Keratinocyte (primary cell): ENCODE data around the gene CHN2. TPM values are rescaled to one million over a fixed set of nuclear protein-coding genes. Genes with fewer than 3 reads are reported as not detected.

ENCODE experiments used
- DNase-seq: peaks from one replicate; pipeline ENCODE4 v3.0.0-alpha.2; 2011; ENCODE audit warnings: low read depth, missing footprints, low spot score
- FAIRE-seq: peaks from 2 replicates; lab custom pipeline; 2011; peaks lifted over from hg19 to GRCh38; lab: Jason Lieb, UNC
- H2AFZ ChIP-seq: 2 replicates; pipeline ENCODE4 v1.6.0; 2012; ENCODE audit warnings: low read length, control low read depth, inconsistent platforms; ENCODE audit not compliant: control insufficient read depth
- H3K27ac ChIP-seq: 2 replicates; pipeline ENCODE4 v1.5.1; 2011; ENCODE audit warnings: low read length; ENCODE audit not compliant: control insufficient read depth, insufficient read depth
- H3K27me3 ChIP-seq: 3 replicates; pipeline ENCODE4 v1.6.0; 2011; ENCODE audit warnings: low read length; ENCODE audit not compliant: control insufficient read depth, insufficient read depth; ENCODE audit errors: extremely low read depth
- H3K36me3 ChIP-seq, 2 experiments: 2 replicates in 1 of 2; 3 replicates in 1 of 2; pipeline ENCODE4 v1.5.1; 2011; ENCODE audit warnings: low read length in 2 of 2, mild to moderate bottlenecking in 1 of 2; ENCODE audit not compliant: control insufficient read depth in 2 of 2, insufficient read depth in 2 of 2; ENCODE audit errors: extremely low read depth in 1 of 2
- H3K4me1 ChIP-seq: 3 replicates; pipeline ENCODE4 v1.5.1; 2011; ENCODE audit warnings: low read length; ENCODE audit not compliant: control insufficient read depth, insufficient read depth; ENCODE audit errors: extremely low read depth
- H3K4me2 ChIP-seq: 3 replicates; pipeline ENCODE4 v1.6.0; 2011; ENCODE audit warnings: low read depth, low read length; ENCODE audit not compliant: control insufficient read depth, insufficient read depth; ENCODE audit errors: extremely low read depth
- H3K4me3 ChIP-seq, 3 experiments: fragments of 200-600 bp in 1 of 3; sonication (generic) in 1 of 3; 2 replicates in 2 of 3; 3 replicates in 1 of 3; pipeline ENCODE4 v1.5.1; 2011 to 2016; ENCODE audit warnings: low read length in 3 of 3, mild to moderate bottlenecking in 3 of 3, control low read depth in 2 of 3, inconsistent platforms in 1 of 3, low read depth in 1 of 3, mixed read lengths in 1 of 3, mixed run types in 1 of 3, moderate library complexity in 1 of 3; ENCODE audit not compliant: control insufficient read depth in 2 of 3, insufficient read depth in 2 of 3; ENCODE audit errors: extremely low read depth in 1 of 3
- H3K79me2 ChIP-seq: 2 replicates; pipeline ENCODE4 v1.6.0; 2012; ENCODE audit warnings: low read length; ENCODE audit not compliant: control insufficient read depth, insufficient read depth
- H3K9ac ChIP-seq: 3 replicates; pipeline ENCODE4 v1.6.0; 2011; ENCODE audit warnings: low read length; ENCODE audit not compliant: control insufficient read depth, insufficient read depth; ENCODE audit errors: extremely low read depth
- H3K9me1 ChIP-seq: 3 replicates; pipeline ENCODE4 v1.6.0; 2011; ENCODE audit warnings: low read length; ENCODE audit not compliant: control insufficient read depth, insufficient read depth; ENCODE audit errors: extremely low read depth
- H3K9me3 ChIP-seq: 2 replicates; pipeline ENCODE4 v1.5.1; 2012; ENCODE audit warnings: low read depth, low read length; ENCODE audit not compliant: control insufficient read depth
- H4K20me1 ChIP-seq: 3 replicates; pipeline ENCODE4 v1.6.0; 2011; ENCODE audit warnings: low read length; ENCODE audit not compliant: control insufficient read depth, insufficient read depth; ENCODE audit errors: extremely low read depth
- EZH2 ChIP-seq: IDR thresholded peaks from one replicate; pipeline ENCODE4 v1.6.1; 2012; ENCODE audit warnings: inconsistent platforms, mild to moderate bottlenecking, low read length, moderate library complexity
- dilution Hi-C: fragments of 300-500 bp; cut with MboI; formaldehyde crosslinking; loops from one replicate; pipeline ENCODE4 v1.7.0; 2020; ENCODE audit warnings: low sequenced_read_pairs; ENCODE audit not compliant: extremely low pct_ligation_motif_present
- polyA plus RNA-seq, 5 experiments: library from polyadenylated mRNA; depleted of rRNA in 3 of 5; stranded (reverse) in 3 of 5; stranded (forward) in 1 of 5; unstranded in 1 of 5; fragments of >200 nt; gene quantifications; 1 replicate in 1 of 5; 2 replicates in 3 of 5; 3 replicates in 1 of 5; pipeline versions ENCODE4 v1.2.1 to v1.2.3, GENCODE V29; 2011 to 2012; ENCODE audit warnings: missing spikeins in 2 of 5, low read depth in 1 of 5, low replicate concordance in 1 of 5
- TF ChIP-seq, protein P1 (sequence below), 3 experiments: IDR thresholded peaks in 1 of 3; conservative IDR thresholded peaks in 1 of 3; optimal IDR thresholded peaks in 1 of 3; 2 replicates in 2 of 3; 3 replicates in 1 of 3; pipeline versions ENCODE3 to v1.5.1; 2011; ENCODE audit warnings: low read length in 3 of 3, mild to moderate bottlenecking in 3 of 3, moderate library complexity in 2 of 3, control low read depth in 1 of 3, inconsistent platforms in 1 of 3; ENCODE audit not compliant: insufficient read depth in 2 of 3; ENCODE audit errors: extremely low read depth in 1 of 3

Gene CHN2
- polyA plus RNA-seq, 1 donor (not counting 4 experiments of a cell fraction or from before 2014, with no cell fraction given), result 1.8 TPM

DNA sequence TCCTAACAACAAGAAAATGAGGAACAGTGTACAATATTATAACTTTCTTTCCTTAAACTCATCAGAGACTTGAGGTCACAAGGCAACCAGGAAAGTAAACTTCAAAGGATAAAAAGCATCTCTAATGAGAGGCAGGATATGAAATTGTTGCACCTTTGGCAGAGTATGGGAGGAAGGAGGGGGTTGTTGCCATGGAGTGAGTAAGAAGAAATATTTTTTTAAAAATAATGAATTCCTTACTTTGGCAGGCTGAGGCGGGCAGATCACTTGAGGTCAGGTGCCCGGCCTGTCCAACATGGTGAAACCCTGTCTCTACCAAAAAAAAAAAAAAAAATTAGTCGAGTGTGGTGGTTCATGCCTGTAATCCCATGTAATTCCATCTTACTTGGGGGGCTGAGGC is 21.1 kb upstream of the CHN2 start:
- Histone ChIP-seq H3K4me2 (no peak overlapping the region), H3K4me1 (peaks cover 6% of the 10 kb centered on the region), H3K9me1 (no peaks in the 10 kb centered on the region), H3K9ac (no peak overlapping the region), H3K4me3 (no peak overlapping the region), H3K79me2 (no peaks in the 10 kb centered on the region), H3K36me3 (no peaks in the 10 kb centered on the region), H3K27me3 (no peaks in the 10 kb centered on the region), H2AFZ (no peak overlapping the region), H3K27ac (no peak overlapping the region), H4K20me1 (no peaks in the 10 kb centered on the region), H3K9me3 (no peaks in the 10 kb centered on the region)
- dilution Hi-C loops, result no loop called here
- no peak for DNase-seq
- TF ChIP-seq, protein P1, sequence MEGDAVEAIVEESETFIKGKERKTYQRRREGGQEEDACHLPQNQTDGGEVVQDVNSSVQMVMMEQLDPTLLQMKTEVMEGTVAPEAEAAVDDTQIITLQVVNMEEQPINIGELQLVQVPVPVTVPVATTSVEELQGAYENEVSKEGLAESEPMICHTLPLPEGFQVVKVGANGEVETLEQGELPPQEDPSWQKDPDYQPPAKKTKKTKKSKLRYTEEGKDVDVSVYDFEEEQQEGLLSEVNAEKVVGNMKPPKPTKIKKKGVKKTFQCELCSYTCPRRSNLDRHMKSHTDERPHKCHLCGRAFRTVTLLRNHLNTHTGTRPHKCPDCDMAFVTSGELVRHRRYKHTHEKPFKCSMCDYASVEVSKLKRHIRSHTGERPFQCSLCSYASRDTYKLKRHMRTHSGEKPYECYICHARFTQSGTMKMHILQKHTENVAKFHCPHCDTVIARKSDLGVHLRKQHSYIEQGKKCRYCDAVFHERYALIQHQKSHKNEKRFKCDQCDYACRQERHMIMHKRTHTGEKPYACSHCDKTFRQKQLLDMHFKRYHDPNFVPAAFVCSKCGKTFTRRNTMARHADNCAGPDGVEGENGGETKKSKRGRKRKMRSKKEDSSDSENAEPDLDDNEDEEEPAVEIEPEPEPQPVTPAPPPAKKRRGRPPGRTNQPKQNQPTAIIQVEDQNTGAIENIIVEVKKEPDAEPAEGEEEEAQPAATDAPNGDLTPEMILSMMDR (optimal IDR thresholded peaks at IDR 0.05 in 1 of 3, IDR thresholded peaks at IDR 0.05 in 1 of 3, conservative IDR thresholded peaks at IDR 0.05 in 1 of 3; ENCODE audit: extremely low read depth in 1 of 3, insufficient read depth in 2 of 3, low read length in 3 of 3), result no peak
- TF ChIP-seq EZH2, result no peak
- FAIRE-seq, result no peak

DNA sequence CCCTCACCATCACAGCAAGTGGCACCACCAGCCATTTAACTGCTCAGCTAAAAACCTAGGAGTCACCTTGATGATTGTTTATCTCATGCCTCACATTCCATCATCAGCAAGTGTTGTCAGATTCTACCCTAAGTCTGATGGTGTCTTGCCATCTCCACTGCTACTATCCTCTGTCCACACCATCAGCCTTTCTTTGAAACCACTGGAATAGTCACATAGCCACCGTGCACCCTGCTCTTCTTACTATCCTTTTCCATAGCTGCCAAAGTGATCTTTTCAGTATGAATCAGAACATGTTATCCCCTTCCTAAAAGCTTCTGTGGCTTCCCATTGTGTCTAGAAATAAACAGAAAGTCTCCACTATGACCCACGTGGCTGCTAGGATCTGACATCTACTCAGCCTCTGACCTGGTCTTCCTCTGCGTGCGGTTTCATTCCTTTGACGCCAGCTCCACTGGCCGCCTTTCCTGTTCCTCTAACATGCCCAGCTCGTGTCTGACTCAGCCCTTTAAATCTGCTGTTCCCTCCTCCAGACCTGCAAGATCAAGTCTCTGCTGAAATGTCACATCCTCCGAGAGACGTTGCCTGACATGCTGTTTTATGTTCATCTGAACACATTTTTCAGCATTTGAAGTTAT is 16.5 kb upstream of the CHN2 start:
- Histone ChIP-seq H3K79me2 (no peaks in the 10 kb centered on the region), H3K27ac (no peak overlapping the region), H3K9ac (no peak overlapping the region), H3K4me3 (no peak overlapping the region), H3K4me1 (peaks cover 8% of the 10 kb centered on the region), H2AFZ (peak overlapping the region; percentile 10), H3K36me3 (no peaks in the 10 kb centered on the region), H3K9me1 (no peaks in the 10 kb centered on the region), H4K20me1 (no peaks in the 10 kb centered on the region), H3K9me3 (no peaks in the 10 kb centered on the region), H3K4me2 (peak overlapping the region; percentile 36), H3K27me3 (no peaks in the 10 kb centered on the region)
- DNase-seq (no peak), FAIRE-seq (peak; percentile 94)
- TF ChIP-seq EZH2, result no peak
- TF ChIP-seq, protein P1 (optimal IDR thresholded peaks at IDR 0.05 in 1 of 3, IDR thresholded peaks at IDR 0.05 in 1 of 3, conservative IDR thresholded peaks at IDR 0.05 in 1 of 3; ENCODE audit: extremely low read depth in 1 of 3, insufficient read depth in 2 of 3, low read length in 3 of 3), result no peak
- dilution Hi-C loops, result no loop called here
